ENCODE results near the gene CNEP1R1. TPM values are rescaled to one million over a fixed set of nuclear protein-coding genes. Genes with fewer than 3 reads are reported as not detected.

Gene CNEP1R1
- total RNA-seq, 1 experiment from 2014 or later = 18.5 TPM

- H3K23ac ChIP-seq (ENCODE audit: insufficient read length, low read depth, low read length) = no peak overlapping the region
- no peak overlapping the region for H3K9ac ChIP-seq (ENCODE audit: extremely low read depth, insufficient read length, low read length)
- Mint-ChIP-seq H3K4me1 (no peaks in the 10 kb centered on the region), H3K4me3 (no peak overlapping the region), H3K27ac (no peak overlapping the region), H3K36me3 (ENCODE audit: insufficient read depth in 1 of 3, low read depth in 3 of 3) (peaks cover 18 to 74% (median 56%) of the 10 kb centered on the region in 3 experiments), H3K9me3 (no peaks in the 10 kb centered on the region), H3K27me3 (ENCODE audit: low read depth) (no peaks in the 10 kb centered on the region)
- H3K18ac ChIP-seq (ENCODE audit: insufficient read length, low read depth, low read length) = no peak overlapping the region
- H2BK5ac ChIP-seq (ENCODE audit: insufficient read length, low read length) = no peak overlapping the region
- H2BK15ac ChIP-seq (ENCODE audit: low read depth, low read length) = no peak overlapping the region
- H4K5ac ChIP-seq (ENCODE audit: insufficient read length, low read depth, low read length) = no peak overlapping the region
- no peak overlapping the region for H3K4ac ChIP-seq (ENCODE audit: low read depth, low read length)
- no peak overlapping the region for H3T11ph ChIP-seq (ENCODE audit: low read length)
- no peak overlapping the region for H3K56ac ChIP-seq (ENCODE audit: insufficient read length, low read depth, low read length)
- H2AFZ ChIP-seq (ENCODE audit: low read length) = no peak overlapping the region
- no peaks in the 10 kb centered on the region for H3K27me3 ChIP-seq (ENCODE audit: insufficient read depth, low read length)
- no peak overlapping the region for H3K4me2 ChIP-seq (ENCODE audit: insufficient read depth, insufficient read length, low read length)
- no peak overlapping the region for H2BK20ac ChIP-seq (ENCODE audit: low read depth, low read length, poor library complexity, severe bottlenecking)
- DNase-seq = no peak
- TF ChIP-seq CTCF (conservative IDR thresholded peaks at IDR 0.05) = no peak
- H2AK5ac ChIP-seq (ENCODE audit: insufficient read length, low read length) = no peak overlapping the region
- no peak overlapping the region for H2BK120ac ChIP-seq (ENCODE audit: low read depth, low read length, poor library complexity, severe bottlenecking)
- H4K20me1 ChIP-seq (ENCODE audit: control insufficient read depth, insufficient read depth, insufficient read length) = no peaks in the 10 kb centered on the region
- H4K91ac ChIP-seq (ENCODE audit: insufficient read length, low read depth, low read length) = no peak overlapping the region
- WGBS (ENCODE audit: extremely low coverage, insufficient read length, low lambda C conversion rate) = 80% methylated on average over 1 of the region's 7 CpGs
- no peaks in the 10 kb centered on the region for H3K23me2 ChIP-seq (ENCODE audit: insufficient read length, low read depth, low read length, poor library complexity, severe bottlenecking)
- no peak overlapping the region for H2BK12ac ChIP-seq (ENCODE audit: insufficient read length, low read depth, low read length)
- H3K27ac ChIP-seq (ENCODE audit: insufficient read length, low read depth, low read length) = no peak overlapping the region
- H3K9me3 ChIP-seq (ENCODE audit: control insufficient read depth, low read depth, low read length) = no peaks in the 10 kb centered on the region
- no peaks in the 10 kb centered on the region for H3K79me1 ChIP-seq (ENCODE audit: insufficient read depth, low read depth, low read length, poor library complexity, severe bottlenecking)
- no peaks in the 10 kb centered on the region for H3K4me1 ChIP-seq (ENCODE audit: insufficient read depth, low read length)
- H4K8ac ChIP-seq (replicated peaks; ENCODE audit: insufficient read length, low read depth, low read length) = no peak overlapping the region
- no peaks in the 10 kb centered on the region for H3K79me2 ChIP-seq (ENCODE audit: insufficient read depth, low read length)
- no peak overlapping the region for H3K14ac ChIP-seq (ENCODE audit: insufficient read depth, low read length)
Observed at GRCh38 chr16:50081428-50082018, 56.5 kb downstream of the CNEP1R1 start.

Data from H9 (cell line).